PFSK-1 (cell line): ENCODE data around the gene SARS1.

Experiments
- POLR2AphosphoS5 ChIP-seq: IDR thresholded peaks from 2 replicates; pipeline ENCODE4 v1.6.1; 2012; ENCODE audit warnings: low read depth, mild to moderate bottlenecking, control low read depth, low read length, moderate library complexity
- REST ChIP-seq, 2 experiments: IDR thresholded peaks; 2 replicates each; pipeline versions ENCODE4 v1.6.1 to v1.8.0; 2011 to 2012; ENCODE audit warnings: low read depth in 2 of 2, low read length in 2 of 2, control low read depth in 1 of 2, inconsistent platforms in 1 of 2, mild to moderate bottlenecking in 1 of 2, moderate library complexity in 1 of 2; ENCODE audit not compliant: insufficient read depth in 1 of 2
- TAF1 ChIP-seq: IDR thresholded peaks from 2 replicates; pipeline ENCODE4 v1.6.1; 2012; ENCODE audit warnings: low read length, control low read depth, borderline replicate concordance; ENCODE audit not compliant: insufficient read depth

- TF ChIP-seq TAF1 (no peak), POLR2AphosphoS5 (no peak), REST (IDR thresholded peaks at IDR 0.05; ENCODE audit: insufficient read depth in 1 of 2, low read depth in 2 of 2, low read length in 2 of 2) (no peak)
These were observed 3.7 kb upstream of the SARS1 start for GRCh38 chr1:109210058-109210457.
